ENCODE measurements around the gene MYOZ2.

The MYOZ2 gene

GRCh38 chr4:119190354-119190753 lies 54.7 kb downstream of the MYOZ2 start:
- in situ Hi-C loops (cut with MboI; ENCODE audit: low sequenced_read_pairs): no loop called here

GRCh38 chr4:119191505-119191904 lies 55.9 kb downstream of the MYOZ2 start:
- in situ Hi-C loops (cut with MboI; ENCODE audit: low sequenced_read_pairs): no loop called here

- in situ Hi-C loops (cut with MboI; ENCODE audit: low sequenced_read_pairs): no loop called here
Observed at GRCh38 chr4:119197772-119198212, 62.2 kb downstream of the MYOZ2 start.

GRCh38 chr4:119204916-119205315 lies 69.3 kb downstream of the MYOZ2 start:
- in situ Hi-C loops (cut with MboI; ENCODE audit: low sequenced_read_pairs): no loop called here

DNA sequence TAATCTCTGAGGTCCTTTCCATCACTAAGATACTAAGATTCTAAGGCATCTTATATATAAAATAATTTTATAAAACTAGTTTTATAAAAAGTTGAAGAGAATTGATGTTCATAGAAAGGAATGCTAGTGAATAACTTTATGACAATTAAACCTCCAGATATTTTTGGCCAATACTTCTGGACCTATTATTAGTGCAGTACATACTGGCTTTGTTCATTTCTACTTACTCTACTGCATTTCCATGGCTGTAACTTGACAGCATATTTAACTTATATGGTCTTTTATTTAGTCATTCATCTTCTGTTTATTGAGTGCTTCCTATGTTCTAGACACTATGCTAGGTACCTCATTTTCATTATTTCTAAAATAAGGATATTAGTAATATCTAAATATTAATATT lies 70.1 kb downstream of the MYOZ2 start:
- in situ Hi-C loops (cut with MboI; ENCODE audit: low sequenced_read_pairs): no loop called here

DNA sequence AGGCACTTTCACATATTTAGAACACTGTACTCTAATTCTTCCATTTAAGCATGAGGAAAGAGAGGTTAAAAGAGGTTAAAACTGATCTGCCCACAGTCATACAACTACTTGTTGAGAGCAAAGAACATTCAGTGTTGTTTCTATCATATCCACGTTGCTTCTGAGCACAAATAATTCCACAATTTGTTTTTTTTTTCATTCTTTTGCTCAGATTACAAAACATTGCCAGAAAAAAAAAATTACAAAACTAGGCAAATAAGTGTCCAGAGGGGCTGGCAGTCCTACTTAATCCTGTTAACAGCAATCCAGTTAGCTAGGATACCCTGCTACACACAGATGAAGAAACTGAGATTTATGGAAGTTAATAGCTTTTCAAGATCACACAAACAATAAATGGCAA lies 70.5 kb downstream of the MYOZ2 start:
- in situ Hi-C loops (cut with MboI; ENCODE audit: low sequenced_read_pairs): no loop called here

GRCh38 chr4:119207051-119207450 lies 71.4 kb downstream of the MYOZ2 start:
- in situ Hi-C loops (cut with MboI; ENCODE audit: low sequenced_read_pairs): no loop called here

- in situ Hi-C loops (cut with MboI; ENCODE audit: low sequenced_read_pairs): no loop called here
Observed at GRCh38 chr4:119209077-119209476, 73.4 kb downstream of the MYOZ2 start.

DNA sequence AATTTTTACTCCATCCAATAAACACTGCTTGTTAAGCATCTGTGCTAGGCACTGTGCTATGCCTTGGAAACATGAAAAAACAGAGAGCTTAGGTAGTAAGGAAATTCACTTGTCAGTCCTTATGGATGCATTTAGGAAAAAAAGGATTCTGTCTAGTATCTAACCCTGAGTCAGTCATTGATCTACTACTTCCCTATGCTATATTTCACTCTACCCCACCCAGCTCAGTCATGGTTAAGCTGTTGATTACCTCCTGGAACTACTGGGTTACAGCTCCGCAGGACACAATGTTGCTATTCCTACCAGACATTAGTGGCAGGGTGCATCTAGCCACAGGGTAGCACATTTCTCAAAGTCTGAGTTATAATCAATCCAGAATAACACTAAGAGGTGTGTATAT lies 74.0 kb downstream of the MYOZ2 start:
- in situ Hi-C loops (cut with MboI; ENCODE audit: low sequenced_read_pairs): no loop called here

DNA sequence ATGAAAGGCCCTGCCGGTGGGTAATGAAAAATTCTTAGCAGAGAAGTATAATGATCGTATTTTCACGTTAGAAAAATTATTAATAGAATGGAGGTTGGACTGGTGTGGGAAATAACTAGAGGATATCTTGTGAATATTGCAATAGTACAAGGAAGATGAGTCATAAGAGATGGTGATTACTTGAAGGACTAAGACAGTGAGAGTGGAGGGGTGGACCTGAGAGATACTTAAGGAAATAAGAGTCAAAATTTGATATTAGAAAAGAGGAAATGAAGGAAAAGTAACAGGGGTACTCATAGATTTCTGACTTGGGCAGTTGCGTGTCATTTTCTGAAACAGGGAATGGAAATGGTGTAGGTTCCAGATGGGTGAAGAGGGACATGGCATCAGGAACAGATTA lies 75.1 kb downstream of the MYOZ2 start:
- in situ Hi-C loops (cut with MboI; ENCODE audit: low sequenced_read_pairs): no loop called here

DNA sequence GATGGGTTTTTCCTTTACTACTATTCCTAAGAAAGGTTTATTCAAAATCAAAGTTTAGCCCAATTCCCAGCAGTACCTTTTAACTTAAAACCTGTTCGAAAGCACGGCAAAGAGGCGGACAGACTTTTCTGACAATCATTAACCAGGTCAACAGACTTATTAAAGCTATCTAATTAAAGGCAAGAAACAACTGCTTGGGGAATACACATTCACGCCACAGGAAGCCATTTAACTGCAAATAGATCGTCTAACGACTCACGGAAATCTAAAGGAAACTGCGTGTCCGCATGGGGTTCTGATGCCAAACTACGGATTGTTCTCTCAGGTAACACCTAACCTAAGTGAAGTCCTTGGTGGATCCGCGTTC lies 76.2 kb downstream of the MYOZ2 start:
- in situ Hi-C loops (cut with MboI; ENCODE audit: low sequenced_read_pairs): no loop called here

- in situ Hi-C loops (cut with MboI; ENCODE audit: low sequenced_read_pairs): no loop called here
Observed at GRCh38 chr4:119212234-119212963, 76.8 kb downstream of the MYOZ2 start, which contains the start of gene USP53. Gene USP53 (plus strand): TSS chr4:119212713. CDS start chr4:119239760, 27,047 bp downstream.

GRCh38 chr4:119212964-119213606 lies 77.5 kb downstream of the MYOZ2 start:
- in situ Hi-C loops (cut with MboI; ENCODE audit: low sequenced_read_pairs): no loop called here

- in situ Hi-C loops (cut with MboI; ENCODE audit: low sequenced_read_pairs): no loop called here
Observed at GRCh38 chr4:119218093-119218492, 82.5 kb downstream of the MYOZ2 start.

GRCh38 chr4:119221412-119221811 lies 85.8 kb downstream of the MYOZ2 start:
- in situ Hi-C loops (cut with MboI; ENCODE audit: low sequenced_read_pairs): no loop called here

- in situ Hi-C loops (cut with MboI; ENCODE audit: low sequenced_read_pairs): no loop called here
Observed at GRCh38 chr4:119227690-119228089, 92.1 kb downstream of the MYOZ2 start.

DNA sequence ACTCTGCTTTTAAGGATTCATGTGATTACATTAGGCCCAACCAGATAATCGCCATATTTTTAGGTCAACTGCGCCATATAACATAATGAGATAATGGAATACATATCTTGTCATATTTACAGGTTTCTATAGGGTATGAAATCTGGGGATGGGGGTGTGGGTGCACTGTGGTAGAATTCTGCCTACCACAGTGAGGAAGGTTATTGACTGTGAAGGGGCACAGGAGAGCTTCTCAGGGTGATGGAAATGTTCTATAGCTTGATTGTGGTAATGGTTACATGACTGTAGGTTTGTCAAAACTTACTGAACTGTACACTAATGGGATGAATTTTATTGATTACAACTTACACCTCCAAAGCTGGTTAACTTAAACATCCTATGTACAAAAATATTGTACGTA lies 92.8 kb downstream of the MYOZ2 start:
- in situ Hi-C loops (cut with MboI; ENCODE audit: low sequenced_read_pairs): no loop called here

DNA sequence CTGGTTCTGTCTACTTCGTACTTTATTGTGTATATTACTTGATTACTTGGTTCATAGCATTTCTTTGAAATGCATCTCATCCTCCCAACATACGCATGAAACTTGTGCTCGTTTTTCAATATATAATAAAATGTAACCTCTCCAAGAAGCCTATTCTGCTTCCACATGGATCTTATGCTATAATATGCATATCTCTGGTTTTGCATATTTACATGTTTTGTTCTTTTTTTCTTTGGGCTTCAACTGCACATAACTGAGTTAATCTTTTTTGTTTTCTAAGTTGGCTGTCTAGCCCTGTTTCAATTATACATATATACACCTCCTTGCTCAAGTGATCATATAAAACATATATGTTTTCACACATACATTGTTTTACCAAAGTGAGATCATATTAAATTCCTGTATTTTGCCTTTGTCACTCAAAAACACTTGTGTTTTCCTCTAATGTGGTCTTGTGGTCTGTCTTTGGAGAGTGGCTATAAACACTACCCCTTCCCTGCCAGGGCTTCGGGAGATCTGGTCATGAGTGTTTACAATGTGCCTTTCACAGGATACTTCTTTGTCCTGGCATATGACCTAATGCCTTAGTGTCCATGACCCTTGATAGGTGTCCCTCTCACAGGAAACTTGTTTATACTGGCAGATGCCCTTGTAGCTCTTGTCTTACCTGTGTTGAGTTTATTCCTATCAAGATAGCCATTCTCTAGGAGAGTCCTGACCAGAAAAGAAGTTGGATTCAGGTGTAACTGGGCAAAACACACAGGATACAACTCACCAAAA lies 94.5 kb downstream of the MYOZ2 start:
- in situ Hi-C loops (cut with MboI; ENCODE audit: low sequenced_read_pairs): no loop called here

DNA sequence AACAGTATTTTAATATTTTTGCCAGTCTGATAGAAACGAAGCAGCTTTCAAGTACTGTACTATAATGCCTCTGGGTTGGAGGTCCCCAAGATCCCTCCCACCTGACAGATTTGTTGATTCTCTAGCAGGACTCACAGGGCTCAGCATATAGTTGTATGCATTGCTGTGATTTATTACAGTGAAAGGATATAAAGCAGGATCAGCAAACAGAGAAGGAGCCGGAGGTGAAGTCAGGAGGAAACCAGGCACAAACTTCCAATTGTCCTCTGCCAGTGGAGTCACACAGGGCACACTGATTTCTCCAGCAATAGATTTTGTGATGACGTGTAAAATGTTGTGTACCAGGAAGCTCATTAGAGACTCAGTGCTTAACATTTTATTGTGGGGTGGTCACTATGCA lies 95.9 kb downstream of the MYOZ2 start:
- in situ Hi-C loops (cut with MboI; ENCODE audit: low sequenced_read_pairs): no loop called here

DNA sequence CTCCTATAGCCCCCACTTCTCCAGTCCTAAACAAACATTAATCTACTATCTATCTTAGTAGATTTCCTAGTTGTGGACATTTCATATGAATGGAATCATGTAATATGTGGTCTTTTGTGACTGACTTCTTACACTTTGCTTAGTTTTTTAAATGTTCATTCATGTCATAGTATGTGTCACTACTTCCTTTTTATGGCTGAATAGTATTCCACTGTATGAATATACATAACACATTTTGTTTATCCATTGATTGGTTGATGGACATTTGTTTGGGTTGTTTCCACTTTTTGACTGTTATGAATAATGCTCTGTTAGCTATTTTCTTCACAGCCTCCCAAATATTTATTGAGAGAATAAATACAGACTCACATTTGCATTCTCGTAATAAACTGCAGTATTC lies 96.7 kb downstream of the MYOZ2 start:
- in situ Hi-C loops (cut with MboI; ENCODE audit: low sequenced_read_pairs): no loop called here

DNA sequence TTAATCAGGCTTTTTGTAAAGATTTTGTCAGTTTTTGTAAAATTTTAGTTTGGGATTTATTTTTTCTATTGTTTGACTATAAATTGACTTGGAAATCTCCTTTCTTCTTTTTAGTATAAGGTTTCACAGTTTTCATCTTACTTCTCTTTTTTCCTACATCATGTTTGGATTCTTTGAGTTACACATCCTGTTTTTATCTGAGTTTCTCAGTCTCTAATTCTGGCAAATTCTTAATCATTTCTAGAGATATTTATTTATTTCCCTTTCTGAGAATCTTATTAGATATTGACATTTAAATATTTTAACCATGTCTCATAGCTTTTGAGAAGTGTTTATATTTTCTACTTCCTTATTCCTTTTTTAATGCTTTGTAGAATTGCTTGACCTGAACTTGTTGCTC lies 97.6 kb downstream of the MYOZ2 start:
- in situ Hi-C loops (cut with MboI; ENCODE audit: low sequenced_read_pairs): no loop called here

DNA sequence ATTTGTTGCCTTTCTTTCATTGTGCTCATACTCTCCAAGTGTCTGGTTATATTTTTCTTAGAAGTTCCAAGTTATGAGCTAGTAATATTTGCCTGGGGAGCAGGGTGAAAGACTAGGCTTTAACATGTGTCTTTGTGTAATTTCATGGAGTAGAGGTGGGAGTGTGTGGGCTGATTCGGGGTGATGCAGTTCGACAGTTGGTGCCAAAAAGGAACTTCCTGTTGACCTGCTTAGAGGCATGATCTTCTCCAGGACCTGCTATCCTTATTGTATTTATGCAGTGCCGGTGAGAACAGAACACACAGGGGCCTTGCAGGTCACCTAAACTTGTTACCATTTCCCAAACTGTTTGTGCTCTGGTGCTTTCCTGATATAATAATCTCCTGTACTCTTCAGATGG lies 98.1 kb downstream of the MYOZ2 start:
- in situ Hi-C loops (cut with MboI; ENCODE audit: low sequenced_read_pairs): no loop called here
